CD4-positive, alpha-beta memory T cell (primary cell): ENCODE data around the gene GPER1. TPM values are rescaled to one million over a fixed set of nuclear protein-coding genes. Genes with fewer than 3 reads are reported as not detected.

ENCODE experiments used
- CTCF ChIA-PET: fragments of 350-600 bp; sonication (Branson Sonifier 250); formaldehyde crosslinking; loops from one replicate; lab custom pipeline; 2021; ENCODE audit warnings: inconsistent platforms; ENCODE audit not compliant: partially characterized antibody; lab: Charles Lee
- POLR2A ChIA-PET: fragments of 350-600 bp; sonication (Branson Sonifier 250); formaldehyde crosslinking; loops from one replicate; lab custom pipeline; 2021; ENCODE audit not compliant: partially characterized antibody; lab: Charles Lee
- DNase-seq, 5 donors: peaks; one replicate each; pipeline versions ENCODE4 v3.0.0 to v3.0.0-alpha.2; 2020 to 2022; ENCODE audit warnings: mixed read lengths in 1 of 5
- H3K27ac ChIP-seq: one replicate; pipeline ENCODE4 v1.7.0; 2013; ENCODE audit warnings: low read depth, low read length
- H3K27me3 ChIP-seq: 2 replicates; pipeline ENCODE4 v1.7.0; 2013; ENCODE audit warnings: mild to moderate bottlenecking, low read length, moderate library complexity; ENCODE audit not compliant: insufficient read depth
- H3K36me3 ChIP-seq: 2 replicates; pipeline ENCODE4 v1.7.0; 2013; ENCODE audit warnings: mild to moderate bottlenecking, low read length, moderate library complexity; ENCODE audit not compliant: insufficient read depth
- H3K4me1 ChIP-seq: 2 replicates; pipeline ENCODE4 v1.7.0; 2013; ENCODE audit warnings: mild to moderate bottlenecking, low read length, moderate library complexity; ENCODE audit not compliant: insufficient read depth
- H3K4me3 ChIP-seq, 2 donors: one replicate each; pipeline ENCODE4 v1.7.0; 2013; ENCODE audit warnings: low read length in 2 of 2, mild to moderate bottlenecking in 1 of 2
- H3K9me3 ChIP-seq, 2 donors: one replicate each; pipeline ENCODE4 v1.7.0; 2013; ENCODE audit warnings: low read length in 2 of 2, control low read depth in 1 of 2; ENCODE audit not compliant: control insufficient read depth in 1 of 2
- H3K27ac Mint-ChIP-seq, 7 donors: one replicate each; pipeline ENCODE4 v1.8.0; 2020 to 2021; ENCODE audit warnings: mixed read lengths in 7 of 7, mild to moderate bottlenecking in 6 of 7, inconsistent platforms in 3 of 7, moderate library complexity in 3 of 7
- H3K27me3 Mint-ChIP-seq, 2 donors: one replicate each; pipeline ENCODE4 v1.8.0; 2020 to 2021; ENCODE audit warnings: mixed read lengths in 2 of 2
- H3K36me3 Mint-ChIP-seq, 2 donors: one replicate each; pipeline ENCODE4 v1.8.0; 2020 to 2021; ENCODE audit warnings: mixed read lengths in 2 of 2, inconsistent platforms in 1 of 2, mild to moderate bottlenecking in 1 of 2
- H3K4me1 Mint-ChIP-seq, 4 donors: one replicate each; pipeline ENCODE4 v1.8.0; 2020 to 2021; ENCODE audit warnings: mixed read lengths in 4 of 4, mild to moderate bottlenecking in 1 of 4
- H3K4me3 Mint-ChIP-seq, 8 donors: one replicate each; pipeline ENCODE4 v1.8.0; 2020 to 2021; ENCODE audit warnings: mixed read lengths in 8 of 8, mild to moderate bottlenecking in 7 of 8, moderate library complexity in 6 of 8, inconsistent platforms in 3 of 8
- H3K9me3 Mint-ChIP-seq, 8 donors: one replicate each; pipeline ENCODE4 v1.8.0; 2020 to 2021; ENCODE audit warnings: mixed read lengths in 8 of 8, mild to moderate bottlenecking in 5 of 8, inconsistent platforms in 3 of 8, moderate library complexity in 1 of 8
- intact Hi-C: fragments of 100-400 bp; cut with micrococcal nuclease; formaldehyde crosslinking; loops from one replicate; pipeline ENCODE4 v1.15.1; 2023
- polyA plus RNA-seq, 2 donors: library from polyadenylated mRNA; unstranded; fragments of 300-500 nt; fragmentation: Illumina TruSeq; gene quantifications; one replicate each; pipeline ENCODE4 v1.2.3, GENCODE V29; 2021
- total RNA-seq, 2 experiments: library from RNA; stranded (reverse); gene quantifications; one replicate each; pipeline ENCODE4 v1.2.3, GENCODE V29; 2021

Gene GPER1
- total and polyA plus RNA-seq, 4 experiments from 2014 or later, result not detected

DNA sequence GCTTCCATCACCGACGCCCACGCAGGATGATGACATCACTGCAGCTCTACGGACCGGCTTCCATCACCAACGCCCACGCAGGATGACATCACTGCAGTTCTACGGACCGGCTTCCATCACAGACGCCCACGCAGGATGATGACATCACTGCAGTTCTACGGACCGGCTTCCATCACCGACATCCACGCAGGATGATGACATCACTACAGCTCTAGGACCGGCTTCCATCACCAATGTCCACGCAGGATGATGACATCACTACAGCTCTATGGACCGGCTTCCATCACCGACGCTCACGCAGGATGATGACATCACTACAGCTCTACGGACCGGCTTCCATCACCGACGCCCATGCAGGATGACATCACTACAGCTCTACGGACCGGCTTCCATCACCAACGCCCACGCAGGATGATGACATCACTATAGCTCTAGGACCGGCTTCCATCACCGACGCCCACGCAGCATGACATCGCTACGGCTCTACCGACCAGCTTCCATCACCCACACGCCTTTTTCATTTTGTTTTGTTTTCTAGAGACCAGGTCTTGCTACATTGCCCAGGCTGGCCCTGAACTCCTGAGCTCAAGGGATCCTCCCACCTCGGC lies 29.5 kb downstream of the GPER1 start:
- Mint-ChIP-seq H3K27ac (peak overlapping the region in 1 of 7 donors; percentile 48), H3K9me3 (no peaks in the 10 kb centered on the region), H3K27me3 (no peaks in the 10 kb centered on the region), H3K4me1 (peaks cover 5 to 10% (median 7%) of the 10 kb centered on the region in 4 donors), H3K36me3 (no peaks in the 10 kb centered on the region), H3K4me3 (no peak overlapping the region)
- ChIA-PET CTCF (no interaction called here), POLR2A (no interaction called here)
- Histone ChIP-seq H3K9me3 (no peaks in the 10 kb centered on the region), H3K4me1 (no peaks in the 10 kb centered on the region), H3K4me3 (no peak overlapping the region), H3K36me3 (no peaks in the 10 kb centered on the region), H3K27ac (no peak overlapping the region), H3K27me3 (no peaks in the 10 kb centered on the region)
- no peak for DNase-seq
- intact Hi-C loops, result no loop called here

DNA sequence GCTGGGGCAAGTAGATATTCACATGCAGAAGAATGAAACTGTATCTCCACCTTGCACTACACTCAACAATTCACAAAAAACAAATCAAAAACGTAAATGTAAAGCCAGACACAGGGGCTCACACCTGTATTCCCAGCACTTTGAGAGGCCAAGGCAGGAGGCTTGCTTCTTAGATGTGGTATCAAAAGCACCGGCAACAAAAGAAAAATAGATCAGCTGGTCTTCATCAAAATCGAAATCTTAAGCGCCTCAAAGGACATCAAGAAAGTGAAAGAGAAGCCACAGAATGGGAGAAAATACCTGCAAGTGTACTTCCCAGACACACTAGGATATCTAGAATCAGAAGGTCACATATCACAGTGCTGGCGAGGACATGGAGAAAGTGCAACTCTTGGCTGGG lies 31.3 kb downstream of the GPER1 start:
- Mint-ChIP-seq H3K4me3 (no peak overlapping the region), H3K4me1 (peaks cover 5 to 10% (median 7%) of the 10 kb centered on the region in 4 donors), H3K27ac (peak overlapping the region in 4 of 7 donors; percentile 14 to 67 (median 28)), H3K36me3 (no peaks in the 10 kb centered on the region), H3K27me3 (no peaks in the 10 kb centered on the region), H3K9me3 (no peaks in the 10 kb centered on the region)
- intact Hi-C loops, result no loop called here
- Histone ChIP-seq H3K27me3 (no peaks in the 10 kb centered on the region), H3K36me3 (no peaks in the 10 kb centered on the region), H3K4me3 (no peak overlapping the region), H3K9me3 (no peaks in the 10 kb centered on the region), H3K27ac (no peak overlapping the region), H3K4me1 (no peaks in the 10 kb centered on the region)
- CTCF ChIA-PET, result interaction anchor here (0.7 kb wide), 1 partner anchor 33 kb away, joined by 3 read pairs; no protein-coding TSS in a partner anchor
- no peak for DNase-seq
- POLR2A ChIA-PET, result no interaction called here

DNA sequence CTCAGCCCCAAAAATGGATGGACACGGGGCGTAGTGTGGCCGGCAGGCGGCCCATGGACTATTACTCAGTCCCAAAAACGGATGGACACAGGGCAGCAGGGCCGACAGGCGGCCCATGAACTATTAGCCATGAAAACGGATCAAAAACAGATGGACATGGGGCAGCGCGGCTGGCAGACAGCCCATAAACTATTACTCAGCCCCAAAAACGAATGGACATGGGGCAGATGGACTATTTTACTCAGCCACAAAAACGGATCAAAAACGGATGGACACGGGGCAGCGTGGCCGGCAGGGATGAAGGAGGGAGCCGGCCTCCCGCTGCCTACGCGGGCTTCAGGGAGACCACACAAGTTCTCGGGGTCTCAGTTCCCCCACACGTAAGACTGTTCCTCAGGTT lies 32.9 kb downstream of the GPER1 start:
- Histone ChIP-seq H3K4me1 (no peaks in the 10 kb centered on the region), H3K4me3 (no peak overlapping the region), H3K27me3 (no peaks in the 10 kb centered on the region), H3K9me3 (no peaks in the 10 kb centered on the region), H3K36me3 (no peaks in the 10 kb centered on the region), H3K27ac (no peak overlapping the region)
- Mint-ChIP-seq H3K27ac (no peak overlapping the region), H3K4me3 (no peak overlapping the region), H3K9me3 (no peaks in the 10 kb centered on the region), H3K4me1 (peaks cover 5 to 8% (median 7%) of the 10 kb centered on the region in 4 donors), H3K27me3 (no peaks in the 10 kb centered on the region), H3K36me3 (no peaks in the 10 kb centered on the region)
- DNase-seq, result no peak
- intact Hi-C loops, result no loop called here
- ChIA-PET CTCF (no interaction called here), POLR2A (no interaction called here)

GRCh38 chr7:1121476-1121875 lies 33.6 kb downstream of the GPER1 start:
- Histone ChIP-seq H3K36me3 (no peaks in the 10 kb centered on the region), H3K27ac (no peak overlapping the region), H3K9me3 (no peaks in the 10 kb centered on the region), H3K4me1 (no peaks in the 10 kb centered on the region), H3K4me3 (no peak overlapping the region), H3K27me3 (no peaks in the 10 kb centered on the region)
- POLR2A ChIA-PET, result no interaction called here
- no peak for DNase-seq
- no peaks in the 10 kb centered on the region for H3K36me3 Mint-ChIP-seq
- CTCF ChIA-PET, result no interaction called here
- H3K4me3 Mint-ChIP-seq, result no peak overlapping the region
- H3K4me1 Mint-ChIP-seq, result peaks cover 5 to 8% (median 7%) of the 10 kb centered on the region in 4 donors
- H3K27me3 Mint-ChIP-seq, result no peaks in the 10 kb centered on the region
- H3K9me3 Mint-ChIP-seq, result no peaks in the 10 kb centered on the region
- no peak overlapping the region for H3K27ac Mint-ChIP-seq
- intact Hi-C loops, result no loop called here

DNA sequence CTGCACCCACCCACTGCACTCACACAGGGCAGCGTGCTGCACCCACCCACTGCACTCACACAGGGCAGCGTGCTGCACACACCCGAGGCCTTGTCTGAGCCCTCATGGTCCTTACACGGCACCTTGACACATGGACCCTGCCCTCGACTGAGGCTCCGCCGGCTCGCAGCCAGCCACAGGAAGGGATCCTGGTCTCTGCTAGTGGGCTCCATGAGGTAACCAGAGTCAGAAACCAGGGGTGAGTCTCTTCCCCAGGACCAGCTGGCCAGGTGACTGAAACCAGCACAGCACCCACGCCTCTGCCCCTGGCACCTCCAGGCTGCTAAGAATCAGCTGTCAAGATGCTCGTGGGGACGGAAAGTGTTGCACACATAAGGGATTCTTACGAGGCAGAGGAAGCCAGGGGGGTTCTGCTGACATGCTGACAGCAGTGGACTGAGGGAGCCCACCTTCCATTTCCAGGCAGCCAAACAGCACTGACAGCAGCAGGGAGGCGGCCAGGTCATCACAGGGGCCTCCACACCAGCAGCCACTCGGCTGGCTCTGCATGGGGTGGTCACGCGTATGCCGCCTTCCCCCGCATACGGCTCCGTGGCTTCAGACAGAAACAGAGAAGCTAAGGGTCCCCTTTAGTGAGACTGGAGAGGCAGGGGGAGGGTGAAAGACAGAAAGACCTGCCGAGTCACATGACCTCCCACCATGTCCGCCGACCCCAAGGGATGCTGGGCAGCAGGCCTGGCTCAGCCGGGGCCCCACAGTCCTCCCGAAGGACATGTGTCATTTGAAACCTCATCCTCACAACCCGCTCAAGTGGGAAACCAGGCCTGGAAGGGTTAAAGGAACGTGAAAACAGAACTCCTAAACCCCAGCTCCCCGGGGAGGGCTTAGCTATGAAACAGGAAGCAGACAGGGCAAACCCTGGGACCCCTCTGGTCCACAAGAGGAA lies 34.2 kb downstream of the GPER1 start:
- peaks cover 0 to 5% of the 10 kb centered on the region in 2 donors for H3K36me3 Mint-ChIP-seq
- H3K4me3 ChIP-seq, result no peak overlapping the region
- H3K9me3 Mint-ChIP-seq, result no peaks in the 10 kb centered on the region
- no peaks in the 10 kb centered on the region for H3K27me3 Mint-ChIP-seq
- H3K4me3 Mint-ChIP-seq, result no peak overlapping the region
- POLR2A ChIA-PET, result no interaction called here
- H3K4me1 Mint-ChIP-seq, result peaks cover 5 to 8% (median 7%) of the 10 kb centered on the region in 4 donors
- DNase-seq, result no peak
- no peaks in the 10 kb centered on the region for H3K27me3 ChIP-seq
- H3K36me3 ChIP-seq, result no peaks in the 10 kb centered on the region
- no peak overlapping the region for H3K27ac ChIP-seq
- CTCF ChIA-PET, result no interaction called here
- H3K4me1 ChIP-seq, result no peaks in the 10 kb centered on the region
- no peaks in the 10 kb centered on the region for H3K9me3 ChIP-seq
- H3K27ac Mint-ChIP-seq, result no peak overlapping the region
- intact Hi-C loops, result no loop called here

GRCh38 chr7:1122832-1123501 lies 35.1 kb downstream of the GPER1 start:
- Mint-ChIP-seq H3K4me1 (peaks cover 5 to 8% (median 6%) of the 10 kb centered on the region in 4 donors), H3K27me3 (no peaks in the 10 kb centered on the region)
- POLR2A ChIA-PET, result no interaction called here

DNA sequence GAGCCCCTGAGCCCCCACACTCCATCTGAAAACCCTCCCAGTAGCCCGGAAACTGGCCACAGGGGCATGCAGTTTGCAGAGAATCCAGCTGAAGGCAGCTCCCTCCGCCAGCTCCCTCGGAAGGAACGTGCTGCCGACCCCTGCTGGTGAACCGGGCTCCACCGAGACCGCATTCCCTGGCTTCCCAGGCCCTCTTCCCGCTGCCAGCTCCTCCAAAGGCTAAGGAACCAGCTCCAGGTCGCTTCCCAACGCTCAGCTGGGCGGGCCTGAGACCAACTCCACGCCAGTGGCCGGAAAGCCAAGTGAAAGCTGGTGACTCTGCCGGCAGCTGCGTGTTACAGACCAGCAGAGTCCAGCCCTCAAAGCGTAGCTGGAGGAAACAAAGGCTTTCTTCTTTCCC lies 35.8 kb downstream of the GPER1 start:
- H3K36me3 Mint-ChIP-seq, result peaks cover 0 to 5% of the 10 kb centered on the region in 2 donors
- Histone ChIP-seq H3K9me3 (no peaks in the 10 kb centered on the region), H3K36me3 (no peaks in the 10 kb centered on the region), H3K27me3 (no peaks in the 10 kb centered on the region), H3K27ac (no peak overlapping the region), H3K4me1 (no peaks in the 10 kb centered on the region), H3K4me3 (no peak overlapping the region)
- no peak for DNase-seq
- H3K9me3 Mint-ChIP-seq, result no peaks in the 10 kb centered on the region
- H3K27ac Mint-ChIP-seq, result no peak overlapping the region
- H3K4me3 Mint-ChIP-seq, result no peak overlapping the region
- intact Hi-C loops, result no loop called here
- POLR2A ChIA-PET, result no interaction called here
- no peaks in the 10 kb centered on the region for H3K27me3 Mint-ChIP-seq
- CTCF ChIA-PET, result interaction anchor here (1.1 to 2.0 kb wide), 2 partner anchors 38 to 53 kb away, joined by 3 to 8 read pairs; no protein-coding TSS in a partner anchor
- peaks cover 0 to 7% (median 4%) of the 10 kb centered on the region in 4 donors for H3K4me1 Mint-ChIP-seq

More at GRCh38 chr7:1122832-1123501, 35.1 kb downstream of the GPER1 start:
- no peaks in the 10 kb centered on the region for H3K9me3 ChIP-seq
- H3K27ac ChIP-seq, result no peak overlapping the region
- Mint-ChIP-seq H3K4me3 (no peak overlapping the region), H3K36me3 (peaks cover 0 to 5% of the 10 kb centered on the region in 2 donors), H3K27ac (no peak overlapping the region), H3K9me3 (no peaks in the 10 kb centered on the region)
- no peak for DNase-seq
- no peak overlapping the region for H3K4me3 ChIP-seq
- no peaks in the 10 kb centered on the region for H3K36me3 ChIP-seq
- H3K4me1 ChIP-seq, result no peaks in the 10 kb centered on the region
- intact Hi-C loops, result no loop called here
- CTCF ChIA-PET, result no interaction called here
- no peaks in the 10 kb centered on the region for H3K27me3 ChIP-seq
